Activated T-helper 2 cell treated with anti-CD3 and anti-CD28 coated beads, Interferon-gamma antibody, Interleukin-2, Interleukin-4, amounts not matched to agents 10 μg/mL and 5 μg/mL and 100 μg/mL, durations not matched to agents 14 hours and 24 hours and 36 hours (primary cell): ENCODE measurements around the gene MALL. TPM values are rescaled to one million over a fixed set of nuclear protein-coding genes. Genes with fewer than 3 reads are reported as not detected.
"Not testable (repeated sequence)": the region's sequence is repeated elsewhere in the genome, so short reads cannot be mapped to it uniquely, and the experiment has no call there.

Source experiments
- DNase-seq: peaks from one replicate; pipeline ENCODE4 v3.0.0; 2021; ENCODE audit warnings: low spot score
- H3K27ac Mint-ChIP-seq: one replicate; pipeline ENCODE4 v1.8.0; 2021; ENCODE audit warnings: mixed read lengths
- H3K27me3 Mint-ChIP-seq: one replicate; pipeline ENCODE4 v1.8.0; 2021; ENCODE audit warnings: low read depth, mixed read lengths
- H3K36me3 Mint-ChIP-seq: one replicate; pipeline ENCODE4 v1.8.0; 2021; ENCODE audit warnings: low read depth, mixed read lengths
- H3K4me1 Mint-ChIP-seq: one replicate; pipeline ENCODE4 v1.8.0; 2021; ENCODE audit warnings: low read depth, mixed read lengths
- H3K4me3 Mint-ChIP-seq: one replicate; pipeline ENCODE4 v1.8.0; 2021; ENCODE audit warnings: low read depth, mild to moderate bottlenecking, moderate library complexity, mixed read lengths
- H3K9me3 Mint-ChIP-seq: one replicate; pipeline ENCODE4 v1.8.0; 2021; ENCODE audit warnings: mixed read lengths
- intact Hi-C: fragments of 100-400 bp; cut with micrococcal nuclease; formaldehyde crosslinking; loops from one replicate; pipeline ENCODE4 v1.15.1; 2023
- total RNA-seq: library from RNA; stranded (reverse); gene quantifications from 2 replicates; pipeline ENCODE4 v1.2.3, GENCODE V29; 2022

The MALL gene
- total RNA-seq, 1 donor from 2014 or later, result 2.3 TPM

DNA sequence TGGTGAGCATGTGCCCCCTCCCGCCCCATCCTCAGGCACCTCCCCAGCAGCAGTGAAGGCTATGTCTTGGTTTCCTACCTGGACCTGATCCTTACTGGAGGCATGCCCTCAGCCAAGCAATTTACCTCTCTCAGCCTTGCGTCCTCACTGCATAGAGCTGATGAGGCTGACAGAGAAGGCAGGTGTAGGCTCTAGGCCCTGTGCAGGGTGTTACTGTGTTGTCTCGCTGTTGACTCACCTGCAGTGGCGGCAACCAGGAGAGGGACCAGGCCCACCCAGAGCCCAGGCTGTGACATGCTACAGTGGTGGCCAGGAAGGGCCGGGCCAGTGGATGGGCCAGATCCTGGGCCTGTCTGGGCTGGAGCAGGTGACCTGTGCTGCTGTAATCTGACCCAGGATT is 65.9 kb downstream of the MALL start:
- H3K4me1 Mint-ChIP-seq, H3K4me3 Mint-ChIP-seq, H3K36me3 Mint-ChIP-seq, H3K27ac Mint-ChIP-seq, DNase-seq, intact Hi-C loops, H3K27me3 Mint-ChIP-seq, H3K9me3 Mint-ChIP-seq: not testable (repeated sequence)

DNA sequence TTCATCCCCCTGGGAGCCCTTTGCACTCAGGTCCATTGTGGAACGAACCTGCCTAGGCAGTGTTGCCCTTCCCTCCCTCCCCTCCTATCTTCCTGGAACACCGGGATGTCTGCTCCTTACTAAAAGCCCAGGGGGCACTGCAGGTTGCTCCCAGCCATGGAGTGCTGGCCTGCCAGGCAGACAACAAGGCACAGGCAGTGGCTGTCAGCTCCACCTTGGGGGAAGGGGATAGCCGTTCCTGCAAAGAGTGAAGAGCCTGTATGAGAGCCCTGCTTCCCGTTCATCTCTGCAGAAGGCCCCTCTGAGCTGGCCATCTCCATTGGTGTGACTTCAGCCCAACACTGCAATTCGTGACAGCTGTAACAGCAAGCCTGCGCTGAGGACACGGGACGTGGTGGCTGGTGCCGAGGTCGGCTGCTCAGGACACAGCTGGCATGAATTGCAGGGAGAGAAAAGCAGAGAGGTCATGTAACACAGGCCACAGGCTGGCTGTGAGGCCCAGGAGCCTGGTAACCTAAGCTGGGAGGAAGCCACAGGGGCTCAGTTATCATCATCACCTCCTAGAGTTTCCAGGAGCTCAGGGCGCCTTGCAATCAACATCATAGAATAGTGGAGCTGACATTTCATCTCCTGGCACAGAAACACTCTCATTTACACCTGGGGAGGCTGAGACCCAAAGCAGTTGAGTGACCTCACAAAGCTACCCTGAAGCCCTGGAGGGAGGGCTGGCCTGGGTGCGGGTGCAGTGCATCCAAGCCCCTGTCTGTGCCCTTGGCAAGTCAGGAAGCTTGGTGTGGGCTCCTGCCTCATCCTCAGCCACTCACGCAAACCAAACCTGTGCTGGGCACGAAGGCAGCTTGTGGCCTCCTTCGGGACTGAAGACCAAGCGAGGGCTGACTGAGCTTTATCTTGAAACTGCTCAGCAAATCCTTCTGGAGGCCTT is 67.1 kb downstream of the MALL start:
- intact Hi-C loops, H3K4me3 Mint-ChIP-seq, H3K4me1 Mint-ChIP-seq, H3K27me3 Mint-ChIP-seq, DNase-seq, H3K9me3 Mint-ChIP-seq, H3K27ac Mint-ChIP-seq, H3K36me3 Mint-ChIP-seq: not testable (repeated sequence)

- H3K27ac Mint-ChIP-seq, H3K9me3 Mint-ChIP-seq, H3K4me1 Mint-ChIP-seq, H3K27me3 Mint-ChIP-seq, H3K4me3 Mint-ChIP-seq, intact Hi-C loops, DNase-seq, H3K36me3 Mint-ChIP-seq: not testable (repeated sequence)
These were observed 68.4 kb downstream of the MALL start for GRCh38 chr2:110047225-110047624.

DNA sequence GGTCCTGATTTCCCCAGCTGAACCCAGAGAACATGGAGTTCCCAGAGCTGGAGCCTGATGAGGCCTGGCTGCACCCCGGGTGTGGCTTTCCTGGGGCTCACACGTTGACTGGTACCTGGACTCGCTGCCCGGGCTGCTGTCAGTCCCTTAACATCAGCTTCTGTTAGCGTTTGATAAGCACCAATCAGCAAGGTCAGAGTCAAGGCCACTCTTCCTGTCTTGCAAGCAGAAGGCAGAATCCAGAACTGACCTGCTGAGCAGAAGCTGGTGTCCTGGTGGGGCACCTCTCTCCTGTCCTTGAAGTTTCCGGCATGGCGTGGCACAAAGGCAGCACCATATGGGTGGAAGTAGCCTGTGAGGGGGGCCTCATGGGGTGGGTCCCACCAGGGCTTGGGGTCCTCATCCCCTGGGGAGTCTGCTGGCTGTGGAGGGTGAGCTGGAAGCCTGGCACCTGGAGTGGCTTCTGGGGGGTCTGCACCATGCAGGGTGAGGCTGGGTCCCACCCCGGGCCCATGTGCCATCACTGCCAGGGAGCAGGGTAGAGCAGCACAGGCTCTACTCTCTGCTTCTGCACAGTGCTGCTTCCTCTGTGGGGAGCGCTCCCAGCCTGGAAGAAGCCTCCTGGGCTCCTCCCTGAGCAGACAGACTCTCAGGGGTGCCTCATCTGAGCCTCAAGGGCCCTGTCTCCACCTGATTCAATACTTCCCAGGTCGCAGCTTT is 73.5 kb downstream of the MALL start:
- H3K36me3 Mint-ChIP-seq, H3K4me1 Mint-ChIP-seq, H3K9me3 Mint-ChIP-seq, H3K27me3 Mint-ChIP-seq, DNase-seq, H3K27ac Mint-ChIP-seq, H3K4me3 Mint-ChIP-seq, intact Hi-C loops: not testable (repeated sequence)

DNA sequence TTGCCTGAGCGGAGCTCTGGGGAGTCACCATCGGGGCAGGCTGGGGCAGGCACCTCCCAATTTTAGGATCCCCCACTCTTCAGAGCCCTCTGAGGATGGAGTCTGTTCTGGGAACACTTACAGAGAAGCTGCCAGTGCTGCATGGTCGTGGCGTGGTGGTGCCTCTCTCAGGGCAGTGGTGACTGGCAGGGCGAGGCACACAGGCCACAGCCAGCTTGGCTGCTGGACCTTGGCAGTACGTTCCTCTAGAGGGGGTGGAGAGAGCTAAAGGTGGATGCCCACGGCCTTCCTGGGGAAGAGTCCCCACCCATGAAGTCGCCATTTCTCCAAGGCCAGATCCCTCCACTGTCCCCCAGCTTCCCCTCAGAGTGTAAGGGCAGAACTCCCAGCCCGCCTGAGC is 78.3 kb downstream of the MALL start:
- DNase-seq, H3K36me3 Mint-ChIP-seq, H3K4me3 Mint-ChIP-seq, intact Hi-C loops, H3K27me3 Mint-ChIP-seq, H3K9me3 Mint-ChIP-seq, H3K27ac Mint-ChIP-seq, H3K4me1 Mint-ChIP-seq: not testable (repeated sequence)

DNA sequence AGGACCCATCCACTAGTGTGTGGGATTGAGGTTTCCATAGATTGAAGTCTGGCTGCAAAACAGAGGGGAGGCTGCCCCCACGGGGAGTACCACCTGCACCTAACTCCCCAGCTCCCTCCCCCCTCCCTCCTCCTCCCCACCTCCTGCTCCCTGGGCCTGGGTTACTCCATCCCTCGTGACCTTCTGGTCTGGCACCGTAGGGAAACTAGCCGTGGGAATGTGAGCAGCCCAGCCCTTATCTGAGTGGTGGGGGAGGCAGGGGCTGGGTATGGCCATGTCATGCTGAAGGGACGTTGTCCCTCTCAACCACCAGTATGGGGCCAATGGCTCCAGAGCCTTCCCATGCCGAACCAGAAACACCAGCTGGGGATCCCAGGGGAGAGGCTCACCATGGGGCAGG is 80.2 kb downstream of the MALL start:
- intact Hi-C loops, H3K9me3 Mint-ChIP-seq, H3K36me3 Mint-ChIP-seq, H3K27me3 Mint-ChIP-seq, H3K4me3 Mint-ChIP-seq, DNase-seq, H3K27ac Mint-ChIP-seq, H3K4me1 Mint-ChIP-seq: not testable (repeated sequence)

- DNase-seq, H3K27me3 Mint-ChIP-seq, H3K4me3 Mint-ChIP-seq, H3K27ac Mint-ChIP-seq, H3K9me3 Mint-ChIP-seq, H3K36me3 Mint-ChIP-seq, H3K4me1 Mint-ChIP-seq, intact Hi-C loops: not testable (repeated sequence)
These were observed 80.7 kb downstream of the MALL start for GRCh38 chr2:110034935-110035334.

Other genes with a start within 250 kb of the MALL start
- not detected in 2 replicates for gene LIMS3, start 217.1 kb downstream of the MALL start, total RNA-seq
- gene NPHP1, start 89.2 kb upstream of the MALL start, total RNA-seq, result 1.0 and 2.2 TPM in 2 replicates
- 59.8 and 72.8 TPM in 2 replicates for gene MTLN, start 96.7 kb upstream of the MALL start, total RNA-seq